ENCODE measurements around the gene VAT1L. TPM values are rescaled to one million over a fixed set of nuclear protein-coding genes. Genes with fewer than 3 reads are reported as not detected.

Gene VAT1L
- polyA plus RNA-seq, 2 donors = 0.04 to 0.13 TPM

- Histone ChIP-seq H3K4me3 (ENCODE audit: low read depth in 1 of 2, low read length in 2 of 2) (no peak overlapping the region), H3K27me3 (ENCODE audit: control insufficient read depth in 1 of 2, insufficient read depth in 2 of 2, low read length in 2 of 2) (no peaks in the 10 kb centered on the region), H3K27ac (ENCODE audit: low read depth in 2 of 2, low read length in 1 of 2) (no peak overlapping the region), H3K4me1 (ENCODE audit: control insufficient read depth in 2 of 2, insufficient read depth in 2 of 2, low read length in 1 of 2) (peaks cover 0 to 2% of the 10 kb centered on the region in 2 donors), H3K9me3 (ENCODE audit: control insufficient read depth in 2 of 2, insufficient read depth in 1 of 2, low read depth in 1 of 2, low read length in 1 of 2) (peaks cover 0 to 4% of the 10 kb centered on the region in 2 donors), H3K36me3 (ENCODE audit: control insufficient read depth in 2 of 2, insufficient read depth in 2 of 2, low read length in 1 of 2) (no peaks in the 10 kb centered on the region)
- 82 to 83% methylated on average over 1 of the region's 1 CpG for WGBS, 2 donors
These were observed 86.0 kb downstream of the VAT1L start for GRCh38 chr16:77874347-77874746.

GRCh38 chr16:77876776-77877175 lies 88.4 kb downstream of the VAT1L start:
- 87 to 90% methylated on average over 2 of the region's 2 CpGs for WGBS, 2 donors
- no peak overlapping the region for H3K27ac ChIP-seq (ENCODE audit: low read depth in 2 of 2, low read length in 1 of 2)
- no peaks in the 10 kb centered on the region for H3K27me3 ChIP-seq (ENCODE audit: control insufficient read depth in 1 of 2, insufficient read depth in 2 of 2, low read length in 2 of 2)
- H3K36me3 ChIP-seq (ENCODE audit: control insufficient read depth in 2 of 2, insufficient read depth in 2 of 2, low read length in 1 of 2) = no peaks in the 10 kb centered on the region
- H3K4me3 ChIP-seq (ENCODE audit: low read depth in 1 of 2, low read length in 2 of 2) = no peak overlapping the region
- H3K4me1 ChIP-seq (ENCODE audit: control insufficient read depth in 2 of 2, insufficient read depth in 2 of 2, low read length in 1 of 2) = peaks cover 0 to 2% of the 10 kb centered on the region in 2 donors
- H3K9me3 ChIP-seq (ENCODE audit: control insufficient read depth in 2 of 2, insufficient read depth in 1 of 2, low read depth in 1 of 2, low read length in 1 of 2) = peaks cover 0 to 4% of the 10 kb centered on the region in 2 donors

DNA sequence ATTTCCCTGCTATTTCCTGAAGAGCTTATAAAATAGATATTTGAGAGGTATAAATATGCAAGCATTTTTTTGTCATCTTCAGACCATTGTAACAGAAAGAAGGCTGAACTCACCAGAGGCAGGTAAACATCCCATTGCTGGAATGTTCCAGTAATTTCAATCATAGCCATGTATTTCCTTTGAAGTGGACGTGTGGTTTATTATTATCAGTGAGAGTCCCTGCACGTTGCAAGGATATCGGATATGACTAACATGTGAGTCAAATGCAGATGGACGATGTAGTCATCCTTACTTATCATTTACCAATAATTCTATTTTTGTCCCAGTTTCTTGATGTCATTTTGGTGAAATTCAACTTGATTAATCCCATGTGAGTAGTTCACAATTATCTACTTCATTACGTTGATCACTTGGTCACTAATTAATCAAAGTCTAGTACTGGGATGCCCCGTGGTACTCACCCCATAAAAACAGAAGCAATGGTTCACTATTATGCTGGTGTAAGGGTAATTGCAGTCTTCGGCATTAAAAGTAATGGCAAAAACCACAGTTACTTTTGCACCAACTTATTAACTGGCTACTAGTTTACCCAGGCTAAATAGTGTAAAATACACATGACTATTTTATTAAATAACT lies 89.5 kb downstream of the VAT1L start:
- peaks cover 0 to 4% of the 10 kb centered on the region in 2 donors for H3K9me3 ChIP-seq (ENCODE audit: control insufficient read depth in 2 of 2, insufficient read depth in 1 of 2, low read depth in 1 of 2, low read length in 1 of 2)
- no peak overlapping the region for H3K4me3 ChIP-seq (ENCODE audit: low read depth in 1 of 2, low read length in 2 of 2)
- no peaks in the 10 kb centered on the region for H3K27me3 ChIP-seq (ENCODE audit: control insufficient read depth in 1 of 2, insufficient read depth in 2 of 2, low read length in 2 of 2)
- WGBS, 2 donors = 69 to 72% methylated on average over 7 of the region's 7 CpGs
- H3K4me1 ChIP-seq (ENCODE audit: control insufficient read depth in 2 of 2, insufficient read depth in 2 of 2, low read length in 1 of 2) = peaks cover 0 to 2% of the 10 kb centered on the region in 2 donors
- no peaks in the 10 kb centered on the region for H3K36me3 ChIP-seq (ENCODE audit: control insufficient read depth in 2 of 2, insufficient read depth in 2 of 2, low read length in 1 of 2)
- no peak overlapping the region for H3K27ac ChIP-seq (ENCODE audit: low read depth in 2 of 2, low read length in 1 of 2)

GRCh38 chr16:77881355-77882030 lies 93.1 kb downstream of the VAT1L start:
- Histone ChIP-seq H3K27me3 (ENCODE audit: control insufficient read depth in 1 of 2, insufficient read depth in 2 of 2, low read length in 2 of 2) (no peaks in the 10 kb centered on the region), H3K4me1 (ENCODE audit: control insufficient read depth in 2 of 2, insufficient read depth in 2 of 2, low read length in 1 of 2) (no peaks in the 10 kb centered on the region), H3K36me3 (ENCODE audit: control insufficient read depth in 2 of 2, insufficient read depth in 2 of 2, low read length in 1 of 2) (no peaks in the 10 kb centered on the region), H3K27ac (ENCODE audit: low read depth in 2 of 2, low read length in 1 of 2) (no peak overlapping the region), H3K9me3 (ENCODE audit: control insufficient read depth in 2 of 2, insufficient read depth in 1 of 2, low read depth in 1 of 2, low read length in 1 of 2) (no peaks in the 10 kb centered on the region), H3K4me3 (ENCODE audit: low read depth in 1 of 2, low read length in 2 of 2) (no peak overlapping the region)
- 57 to 62% methylated on average over 2 of the region's 2 CpGs for WGBS, 2 donors

- Histone ChIP-seq H3K4me1 (ENCODE audit: control insufficient read depth in 2 of 2, insufficient read depth in 2 of 2, low read length in 1 of 2) (no peaks in the 10 kb centered on the region), H3K4me3 (ENCODE audit: low read depth in 1 of 2, low read length in 2 of 2) (no peak overlapping the region), H3K36me3 (ENCODE audit: control insufficient read depth in 2 of 2, insufficient read depth in 2 of 2, low read length in 1 of 2) (no peaks in the 10 kb centered on the region), H3K27ac (ENCODE audit: low read depth in 2 of 2, low read length in 1 of 2) (no peak overlapping the region), H3K27me3 (ENCODE audit: control insufficient read depth in 1 of 2, insufficient read depth in 2 of 2, low read length in 2 of 2) (no peaks in the 10 kb centered on the region), H3K9me3 (ENCODE audit: control insufficient read depth in 2 of 2, insufficient read depth in 1 of 2, low read depth in 1 of 2, low read length in 1 of 2) (no peaks in the 10 kb centered on the region)
- WGBS, 2 donors = 60 to 62% methylated on average over 1 of the region's 1 CpG
These were observed 94.0 kb downstream of the VAT1L start for GRCh38 chr16:77882358-77882757.

GRCh38 chr16:77885571-77886295 lies 97.4 kb downstream of the VAT1L start:
- H3K9me3 ChIP-seq (ENCODE audit: control insufficient read depth in 2 of 2, insufficient read depth in 1 of 2, low read depth in 1 of 2, low read length in 1 of 2) = no peaks in the 10 kb centered on the region
- 62 to 68% methylated on average over 6 of the region's 6 CpGs for WGBS, 2 donors
- H3K27me3 ChIP-seq (ENCODE audit: control insufficient read depth in 1 of 2, insufficient read depth in 2 of 2, low read length in 2 of 2) = no peaks in the 10 kb centered on the region
- no peaks in the 10 kb centered on the region for H3K4me1 ChIP-seq (ENCODE audit: control insufficient read depth in 2 of 2, insufficient read depth in 2 of 2, low read length in 1 of 2)
- no peak overlapping the region for H3K27ac ChIP-seq (ENCODE audit: low read depth in 2 of 2, low read length in 1 of 2)
- H3K36me3 ChIP-seq (ENCODE audit: control insufficient read depth in 2 of 2, insufficient read depth in 2 of 2, low read length in 1 of 2) = no peaks in the 10 kb centered on the region
- no peak overlapping the region for H3K4me3 ChIP-seq (ENCODE audit: low read depth in 1 of 2, low read length in 2 of 2)

DNA sequence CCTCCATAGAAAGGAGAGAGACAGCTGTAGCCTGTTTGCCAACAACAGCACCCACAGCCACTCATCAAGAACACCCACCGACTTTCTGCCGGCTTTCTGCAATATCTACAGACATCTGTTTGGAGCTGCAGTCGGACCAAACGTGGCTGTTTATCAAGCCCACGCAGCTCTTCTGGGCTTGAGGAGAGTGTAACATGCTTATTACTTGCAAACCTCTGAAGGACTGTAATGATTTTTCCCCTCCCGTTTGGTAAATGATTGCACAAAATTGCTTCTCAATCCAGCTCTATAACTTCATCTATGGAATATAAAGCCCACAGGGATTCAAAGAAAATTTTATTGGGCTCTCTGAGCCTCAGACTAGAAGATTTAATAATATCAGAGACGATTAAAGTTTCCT lies 100.5 kb downstream of the VAT1L start:
- Histone ChIP-seq H3K4me3 (ENCODE audit: low read depth in 1 of 2, low read length in 2 of 2) (no peak overlapping the region), H3K4me1 (ENCODE audit: control insufficient read depth in 2 of 2, insufficient read depth in 2 of 2, low read length in 1 of 2) (no peaks in the 10 kb centered on the region), H3K27ac (ENCODE audit: low read depth in 2 of 2, low read length in 1 of 2) (no peak overlapping the region), H3K9me3 (ENCODE audit: control insufficient read depth in 2 of 2, insufficient read depth in 1 of 2, low read depth in 1 of 2, low read length in 1 of 2) (no peaks in the 10 kb centered on the region), H3K36me3 (ENCODE audit: control insufficient read depth in 2 of 2, insufficient read depth in 2 of 2, low read length in 1 of 2) (no peaks in the 10 kb centered on the region), H3K27me3 (ENCODE audit: control insufficient read depth in 1 of 2, insufficient read depth in 2 of 2, low read length in 2 of 2) (no peaks in the 10 kb centered on the region)
- 56 to 59% methylated on average over 7 of the region's 7 CpGs for whole genome bisulfite sequencing, 2 donors

DNA sequence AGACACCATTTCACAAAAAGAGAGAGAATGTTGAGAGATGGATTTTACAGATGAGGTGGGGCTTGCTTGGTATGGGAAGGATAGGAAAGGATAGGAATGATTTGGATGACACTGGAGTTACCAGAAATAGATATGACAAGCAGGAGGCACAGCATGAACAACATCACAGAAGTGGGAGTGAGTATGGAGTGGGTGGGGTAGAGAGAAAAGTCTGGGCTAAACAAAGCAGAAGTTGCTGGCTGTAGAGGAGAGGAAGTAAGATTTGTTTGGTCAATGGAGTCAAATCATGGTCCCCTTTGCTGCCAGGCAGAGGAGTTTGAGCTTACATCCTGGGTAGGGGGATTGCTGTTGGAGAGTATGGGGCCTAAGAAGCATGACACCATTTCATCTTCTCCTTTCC lies 101.7 kb downstream of the VAT1L start:
- Histone ChIP-seq H3K9me3 (ENCODE audit: control insufficient read depth in 2 of 2, insufficient read depth in 1 of 2, low read depth in 1 of 2, low read length in 1 of 2) (no peaks in the 10 kb centered on the region), H3K27ac (ENCODE audit: low read depth in 2 of 2, low read length in 1 of 2) (no peak overlapping the region), H3K27me3 (ENCODE audit: control insufficient read depth in 1 of 2, insufficient read depth in 2 of 2, low read length in 2 of 2) (no peaks in the 10 kb centered on the region), H3K4me3 (ENCODE audit: low read depth in 1 of 2, low read length in 2 of 2) (no peak overlapping the region), H3K4me1 (ENCODE audit: control insufficient read depth in 2 of 2, insufficient read depth in 2 of 2, low read length in 1 of 2) (no peaks in the 10 kb centered on the region), H3K36me3 (ENCODE audit: control insufficient read depth in 2 of 2, insufficient read depth in 2 of 2, low read length in 1 of 2) (no peaks in the 10 kb centered on the region)

GRCh38 chr16:77894162-77894561 lies 105.8 kb downstream of the VAT1L start:
- Histone ChIP-seq H3K27me3 (ENCODE audit: control insufficient read depth in 1 of 2, insufficient read depth in 2 of 2, low read length in 2 of 2) (no peaks in the 10 kb centered on the region), H3K4me3 (ENCODE audit: low read depth in 1 of 2, low read length in 2 of 2) (no peak overlapping the region), H3K9me3 (ENCODE audit: control insufficient read depth in 2 of 2, insufficient read depth in 1 of 2, low read depth in 1 of 2, low read length in 1 of 2) (no peaks in the 10 kb centered on the region), H3K27ac (ENCODE audit: low read depth in 2 of 2, low read length in 1 of 2) (no peak overlapping the region), H3K36me3 (ENCODE audit: control insufficient read depth in 2 of 2, insufficient read depth in 2 of 2, low read length in 1 of 2) (no peaks in the 10 kb centered on the region), H3K4me1 (ENCODE audit: control insufficient read depth in 2 of 2, insufficient read depth in 2 of 2, low read length in 1 of 2) (no peaks in the 10 kb centered on the region)
- 56 to 58% methylated on average over 6 of the region's 6 CpGs for WGBS, 2 donors
